Liver (tissue), 9 donors: Measurements from ENCODE around the gene OSBPL5. TPM values are rescaled to one million over a fixed set of nuclear protein-coding genes. Genes with fewer than 3 reads are reported as not detected.

ENCODE experiments used
- DNase-seq: peaks from one replicate; pipeline ENCODE4 v3.0.0-alpha.2; 2017; ENCODE audit warnings: low spot score
- H3K27ac ChIP-seq, 2 donors: one replicate each; pipeline ENCODE4 v1.7.0; 2013; ENCODE audit warnings: inconsistent platforms in 2 of 2, low read length in 2 of 2, control low read depth in 1 of 2, low read depth in 1 of 2, mild to moderate bottlenecking in 1 of 2
- H3K27me3 ChIP-seq, 4 donors: one replicate each; pipeline versions ENCODE4 v1.6.1 to v1.7.0; 2013; ENCODE audit warnings: low read length in 3 of 4, inconsistent platforms in 1 of 4, mild to moderate bottlenecking in 1 of 4, moderate library complexity in 1 of 4; ENCODE audit not compliant: control insufficient read depth in 4 of 4, insufficient read depth in 4 of 4
- H3K36me3 ChIP-seq, 4 donors: one replicate each; pipeline versions ENCODE4 v1.6.1 to v1.7.0; 2013; ENCODE audit warnings: low read length in 3 of 4, mild to moderate bottlenecking in 3 of 4, low read depth in 1 of 4, moderate library complexity in 1 of 4; ENCODE audit not compliant: control insufficient read depth in 4 of 4, insufficient read depth in 3 of 4
- H3K4me1 ChIP-seq, 4 donors: one replicate each; pipeline versions ENCODE4 v1.6.1 to v1.7.0; 2013; ENCODE audit warnings: low read length in 3 of 4, mild to moderate bottlenecking in 3 of 4, moderate library complexity in 1 of 4; ENCODE audit not compliant: control insufficient read depth in 4 of 4, insufficient read depth in 4 of 4
- H3K4me3 ChIP-seq, 3 donors: one replicate each; pipeline versions ENCODE4 v1.6.1 to v1.7.0; 2013; ENCODE audit warnings: low read length in 3 of 3, control low read depth in 1 of 3, low read depth in 1 of 3, mild to moderate bottlenecking in 1 of 3
- H3K9ac ChIP-seq, 2 donors: one replicate each; pipeline ENCODE4 v1.7.0; 2013; ENCODE audit warnings: low read length in 2 of 2, mild to moderate bottlenecking in 2 of 2, moderate library complexity in 2 of 2, control low read depth in 1 of 2, low read depth in 1 of 2
- H3K9me3 ChIP-seq, 4 donors: one replicate each; pipeline versions ENCODE4 v1.6.1 to v1.7.0; 2013; ENCODE audit warnings: low read length in 3 of 4; ENCODE audit not compliant: control insufficient read depth in 4 of 4
- FOXA2 ChIP-seq: IDR thresholded peaks from 2 replicates; pipeline ENCODE4 v1.6.1; 2016; ENCODE audit warnings: antibody characterized with exemption
- GABPA ChIP-seq, 2 donors: IDR thresholded peaks in 1 of 2; conservative IDR thresholded peaks in 1 of 2; 2 replicates each; pipeline ENCODE4 v1.6.1; 2016; ENCODE audit warnings: antibody characterized with exemption in 2 of 2, mild to moderate bottlenecking in 1 of 2, moderate library complexity in 1 of 2
- JUND ChIP-seq, 2 donors: IDR thresholded peaks; 2 replicates each; pipeline ENCODE4 v1.6.1; 2016; ENCODE audit warnings: antibody characterized with exemption in 2 of 2
- NR2F2 ChIP-seq: IDR thresholded peaks from 2 replicates; pipeline ENCODE4 v1.6.1; 2016; ENCODE audit warnings: antibody characterized with exemption
- RXRA ChIP-seq, 2 donors: IDR thresholded peaks; 2 replicates each; pipeline ENCODE4 v1.6.1; 2017 to 2018; ENCODE audit warnings: antibody characterized with exemption in 2 of 2, mild to moderate bottlenecking in 1 of 2
- SP1 ChIP-seq: IDR thresholded peaks from 2 replicates; pipeline ENCODE4 v1.6.1; 2018; ENCODE audit warnings: antibody characterized with exemption, mild to moderate bottlenecking
- TAF1 ChIP-seq: conservative IDR thresholded peaks from 2 replicates; pipeline ENCODE4 v1.6.1; 2016; ENCODE audit warnings: antibody characterized with exemption, mild to moderate bottlenecking
- YY1 ChIP-seq: IDR thresholded peaks from 2 replicates; pipeline ENCODE4 v1.6.1; 2016; ENCODE audit warnings: antibody characterized with exemption, mild to moderate bottlenecking
- ZBTB33 ChIP-seq: IDR thresholded peaks from 2 replicates; pipeline ENCODE4 v1.6.1; 2016; ENCODE audit warnings: antibody characterized with exemption
- WGBS: extraction: QIAGEN DNeasy Blood & Tissue Kit; methylation state at CpG from one replicate; pipeline ENCODE4 v1.1.7; 2013; 5-methylcytosine and 5-hydroxymethylcytosine counted together
- polyA plus RNA-seq, 2 donors: library from polyadenylated mRNA; stranded (reverse) in 1 of 2; unstranded in 1 of 2; fragments of 200-250 nt in 1 of 2; fragments of >200 nt in 1 of 2; fragmentation: Nextera tagmentation in 1 of 2; extraction: Ambion mirVana in 1 of 2; gene quantifications; one replicate each; pipeline versions ENCODE4 v1.2.1 to v1.2.3, GENCODE V29; 2013 to 2015
- total RNA-seq, 2 donors: library from RNA; depleted of rRNA; stranded (reverse); fragments of >200 nt; gene quantifications; one replicate each; pipeline ENCODE4 v1.2.3, GENCODE V29; 2014
- TF ChIP-seq, protein P1 (sequence below): IDR thresholded peaks from 2 replicates; pipeline ENCODE4 v1.6.1; 2016; ENCODE audit warnings: antibody characterized with exemption
- TF ChIP-seq, protein P2 (sequence below): fragments of 150-350 bp; IDR thresholded peaks from 2 replicates; pipeline ENCODE4 v1.5.1; 2017; ENCODE audit warnings: improper control_type of control experiment, low read depth, low read length; ENCODE audit not compliant: missing input control
- TF ChIP-seq, protein P3 (sequence below): IDR thresholded peaks from 2 replicates; pipeline ENCODE4 v1.6.1; 2016; ENCODE audit warnings: antibody characterized with exemption
- donor health status: healthy.
- donor health status: healthy.
- donor health status: healthy.
- donor health status: healthy.
- donor health status: healthy.

Gene OSBPL5
- total and polyA plus RNA-seq, 4 donors: 0.74 to 6.2 (median 3.9) TPM

GRCh38 chr11:3135481-3136440, 29.3 kb downstream of the OSBPL5 start:
- Histone ChIP-seq H3K9ac (no peak overlapping the region), H3K9me3 (no peaks in the 10 kb centered on the region), H3K27me3 (no peaks in the 10 kb centered on the region), H3K4me1 (peaks cover 0 to 5% (median 0%) of the 10 kb centered on the region in 4 donors), H3K27ac (no peak overlapping the region), H3K36me3 (no peaks in the 10 kb centered on the region), H3K4me3 (no peak overlapping the region)
- WGBS: 82% methylated on average over 15 of the region's 15 CpGs
- TF ChIP-seq FOXA2 (no peak), NR2F2 (no peak), JUND (IDR thresholded peaks at IDR 0.05) (no peak), SP1 (no peak), YY1 (no peak)
- TF ChIP-seq, protein P1, sequence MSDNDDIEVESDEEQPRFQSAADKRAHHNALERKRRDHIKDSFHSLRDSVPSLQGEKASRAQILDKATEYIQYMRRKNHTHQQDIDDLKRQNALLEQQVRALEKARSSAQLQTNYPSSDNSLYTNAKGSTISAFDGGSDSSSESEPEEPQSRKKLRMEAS: no peak
- TF ChIP-seq, protein P2, sequence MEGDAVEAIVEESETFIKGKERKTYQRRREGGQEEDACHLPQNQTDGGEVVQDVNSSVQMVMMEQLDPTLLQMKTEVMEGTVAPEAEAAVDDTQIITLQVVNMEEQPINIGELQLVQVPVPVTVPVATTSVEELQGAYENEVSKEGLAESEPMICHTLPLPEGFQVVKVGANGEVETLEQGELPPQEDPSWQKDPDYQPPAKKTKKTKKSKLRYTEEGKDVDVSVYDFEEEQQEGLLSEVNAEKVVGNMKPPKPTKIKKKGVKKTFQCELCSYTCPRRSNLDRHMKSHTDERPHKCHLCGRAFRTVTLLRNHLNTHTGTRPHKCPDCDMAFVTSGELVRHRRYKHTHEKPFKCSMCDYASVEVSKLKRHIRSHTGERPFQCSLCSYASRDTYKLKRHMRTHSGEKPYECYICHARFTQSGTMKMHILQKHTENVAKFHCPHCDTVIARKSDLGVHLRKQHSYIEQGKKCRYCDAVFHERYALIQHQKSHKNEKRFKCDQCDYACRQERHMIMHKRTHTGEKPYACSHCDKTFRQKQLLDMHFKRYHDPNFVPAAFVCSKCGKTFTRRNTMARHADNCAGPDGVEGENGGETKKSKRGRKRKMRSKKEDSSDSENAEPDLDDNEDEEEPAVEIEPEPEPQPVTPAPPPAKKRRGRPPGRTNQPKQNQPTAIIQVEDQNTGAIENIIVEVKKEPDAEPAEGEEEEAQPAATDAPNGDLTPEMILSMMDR: no peak
- TF ChIP-seq, protein P3, sequence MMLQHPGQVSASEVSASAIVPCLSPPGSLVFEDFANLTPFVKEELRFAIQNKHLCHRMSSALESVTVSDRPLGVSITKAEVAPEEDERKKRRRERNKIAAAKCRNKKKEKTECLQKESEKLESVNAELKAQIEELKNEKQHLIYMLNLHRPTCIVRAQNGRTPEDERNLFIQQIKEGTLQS: no peak
- no peak for DNase-seq

- no peaks in the 10 kb centered on the region for H3K9me3 ChIP-seq
- H3K4me1 ChIP-seq: peaks cover 0 to 5% (median 0%) of the 10 kb centered on the region in 4 donors
- no peak overlapping the region for H3K27ac ChIP-seq
- no peaks in the 10 kb centered on the region for H3K27me3 ChIP-seq
- H3K4me3 ChIP-seq: no peak overlapping the region
- H3K9ac ChIP-seq: no peak overlapping the region
- H3K36me3 ChIP-seq: no peaks in the 10 kb centered on the region
- DNase-seq: no peak
- TF ChIP-seq GABPA (IDR thresholded peaks at IDR 0.05 in 1 of 2, conservative IDR thresholded peaks at IDR 0.05 in 1 of 2): no peak
- no peak for TF ChIP-seq JUND (IDR thresholded peaks at IDR 0.05)
- no peak for TF ChIP-seq NR2F2
- TF ChIP-seq, protein P3: no peak
- no peak for TF ChIP-seq FOXA2
- TF ChIP-seq ZBTB33: no peak
- no peak for TF ChIP-seq TAF1
- no peak for TF ChIP-seq YY1
- no peak for TF ChIP-seq RXRA (IDR thresholded peaks at IDR 0.05)
- TF ChIP-seq, protein P2: no peak
- 86% methylated on average over 27 of the region's 27 CpGs for WGBS
Observed at GRCh38 chr11:3134651-3135480, 30.2 kb downstream of the OSBPL5 start.
